Hematopoietic multipotent progenitor cell treated with erythropoietin and hydrocortisone succinate and interleukin-3 and kit ligand, for 17 days (in vitro differentiated cells): Measurements from ENCODE around the gene CHRNA4.

Experiments used
- DNase-seq: peaks from one replicate; pipeline ENCODE4 v3.0.0-alpha.2; 2015; ENCODE audit warnings: low spot score

Gene CHRNA4

DNA sequence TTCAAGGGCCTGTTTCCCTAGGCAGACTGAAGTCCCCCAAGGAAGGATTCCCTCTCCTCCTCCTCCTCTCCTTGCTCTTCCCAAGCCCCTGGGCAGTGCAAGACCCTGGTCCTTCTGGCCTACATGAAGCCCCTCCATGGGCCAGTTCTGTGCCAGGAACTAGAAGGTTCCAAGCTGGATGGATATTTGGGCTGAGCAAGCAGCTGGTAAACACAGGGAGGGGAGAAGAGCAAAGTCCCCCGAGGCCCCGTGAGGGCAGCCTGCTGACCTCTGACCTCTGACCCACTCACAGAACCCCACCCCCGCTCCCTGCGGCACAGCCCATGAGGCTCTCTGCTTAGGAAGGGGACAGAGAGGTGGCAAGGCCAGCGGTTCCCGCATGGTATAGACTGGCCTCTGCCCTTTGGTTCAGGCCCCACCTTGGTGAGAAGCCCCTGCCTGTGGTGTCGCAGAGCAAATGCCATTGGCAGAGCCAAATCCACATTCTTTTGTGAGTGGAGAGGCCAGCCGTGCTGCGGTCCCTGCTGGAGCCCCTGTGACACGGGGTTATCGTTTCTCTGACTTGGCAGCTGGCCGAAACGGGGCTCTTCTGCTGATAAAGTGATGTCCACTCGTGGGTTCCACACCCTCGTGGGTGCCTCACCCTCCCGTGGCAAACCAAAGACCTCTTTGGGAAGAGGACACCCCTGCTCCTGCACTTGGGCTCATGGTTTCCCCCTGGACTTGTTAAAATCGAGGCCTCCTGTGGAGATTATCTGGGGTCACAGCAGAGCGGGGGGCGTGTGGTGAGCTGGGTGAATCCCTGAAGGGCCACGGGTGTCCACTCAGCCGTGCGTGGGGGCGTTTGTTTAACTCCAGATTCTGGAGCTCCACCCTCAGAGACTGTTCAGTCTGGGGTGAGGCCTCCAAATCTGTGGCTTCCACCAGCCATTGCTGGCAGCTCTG, 2.1 kb upstream of the CHRNA4 start:
- DNase-seq: no peak

DNA sequence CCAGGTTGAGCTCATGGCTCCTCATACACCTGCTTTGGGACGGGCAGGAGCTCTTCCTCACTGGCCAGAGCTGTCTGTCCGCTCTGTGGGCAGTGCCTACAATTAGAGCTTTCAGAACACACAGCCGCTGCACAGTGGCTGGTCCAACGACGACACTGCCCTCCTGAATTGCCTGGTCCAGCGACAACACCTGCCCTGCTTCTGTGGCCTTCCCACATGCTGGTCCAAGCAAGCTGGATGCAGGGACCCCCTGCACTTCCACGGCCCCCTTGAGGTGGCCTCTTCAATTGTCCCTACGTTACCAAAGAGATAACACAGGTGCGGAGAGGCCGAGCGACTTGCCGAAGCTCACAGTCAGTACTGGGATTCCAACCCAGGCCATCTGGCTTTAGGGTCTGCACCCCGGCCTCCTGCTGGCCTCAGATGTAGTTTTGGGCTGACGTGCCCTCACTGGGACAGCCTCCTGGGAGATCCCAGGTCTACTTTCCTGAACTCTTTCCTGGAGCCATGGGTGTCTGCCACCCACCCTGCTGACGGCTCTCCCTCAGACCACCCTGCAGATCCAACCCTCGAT, 1.4 kb upstream of the CHRNA4 start:
- no peak for DNase-seq

- DNase-seq: no peak
Measured at GRCh38 chr20:63361519-63362435, 628 bp upstream of the CHRNA4 start.

DNA sequence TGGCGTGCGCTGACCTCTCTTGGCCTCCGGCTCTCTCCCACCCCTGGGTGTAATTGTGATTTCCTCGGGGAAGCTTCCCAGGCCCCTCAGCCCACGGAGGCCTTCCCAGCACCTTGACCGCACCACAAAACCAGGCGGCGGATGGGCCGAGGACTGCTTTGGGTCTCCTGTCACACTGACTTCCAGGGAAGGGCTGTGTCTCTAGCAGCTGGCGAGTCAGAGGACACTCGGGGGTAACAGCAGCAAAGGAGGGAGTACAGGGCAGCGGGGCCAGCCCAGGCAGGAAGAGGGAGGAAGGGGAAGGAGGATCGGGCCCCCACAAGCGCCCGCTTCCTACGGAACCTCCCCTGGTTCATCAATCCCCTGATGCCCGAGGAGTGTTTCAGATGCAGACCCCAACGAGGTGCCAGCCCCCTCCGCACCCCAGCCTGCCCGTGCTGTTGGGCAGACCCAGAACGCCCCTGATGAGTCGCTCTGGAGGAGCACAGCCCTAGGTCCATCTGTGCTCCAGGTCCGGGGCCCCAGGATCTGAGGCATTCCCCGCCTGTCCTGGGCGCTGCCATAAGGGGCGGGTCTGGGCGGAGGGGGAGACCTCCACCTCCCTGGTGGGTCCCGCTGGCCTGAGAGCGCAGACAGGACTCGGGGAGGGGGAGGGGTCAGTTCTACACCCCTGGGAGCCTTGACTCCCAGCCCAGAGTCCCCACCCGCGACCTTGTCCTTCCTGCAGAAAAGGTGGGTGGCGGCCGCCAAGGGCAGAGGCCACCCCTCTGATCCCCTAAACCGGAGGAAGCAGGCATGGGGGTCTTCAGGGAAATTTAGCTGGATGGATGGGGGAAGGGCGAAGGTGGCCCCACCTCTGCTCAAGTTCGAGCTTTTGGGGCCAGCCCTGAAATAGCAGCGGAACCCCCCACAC, 956 bp downstream of the CHRNA4 start:
- no peak for DNase-seq

GRCh38 chr20:63359164-63359934, 1.8 kb downstream of the CHRNA4 start:
- DNase-seq: no peak

- DNase-seq: no peak
Measured at GRCh38 chr20:63357921-63358905, 2.9 kb downstream of the CHRNA4 start.

DNA sequence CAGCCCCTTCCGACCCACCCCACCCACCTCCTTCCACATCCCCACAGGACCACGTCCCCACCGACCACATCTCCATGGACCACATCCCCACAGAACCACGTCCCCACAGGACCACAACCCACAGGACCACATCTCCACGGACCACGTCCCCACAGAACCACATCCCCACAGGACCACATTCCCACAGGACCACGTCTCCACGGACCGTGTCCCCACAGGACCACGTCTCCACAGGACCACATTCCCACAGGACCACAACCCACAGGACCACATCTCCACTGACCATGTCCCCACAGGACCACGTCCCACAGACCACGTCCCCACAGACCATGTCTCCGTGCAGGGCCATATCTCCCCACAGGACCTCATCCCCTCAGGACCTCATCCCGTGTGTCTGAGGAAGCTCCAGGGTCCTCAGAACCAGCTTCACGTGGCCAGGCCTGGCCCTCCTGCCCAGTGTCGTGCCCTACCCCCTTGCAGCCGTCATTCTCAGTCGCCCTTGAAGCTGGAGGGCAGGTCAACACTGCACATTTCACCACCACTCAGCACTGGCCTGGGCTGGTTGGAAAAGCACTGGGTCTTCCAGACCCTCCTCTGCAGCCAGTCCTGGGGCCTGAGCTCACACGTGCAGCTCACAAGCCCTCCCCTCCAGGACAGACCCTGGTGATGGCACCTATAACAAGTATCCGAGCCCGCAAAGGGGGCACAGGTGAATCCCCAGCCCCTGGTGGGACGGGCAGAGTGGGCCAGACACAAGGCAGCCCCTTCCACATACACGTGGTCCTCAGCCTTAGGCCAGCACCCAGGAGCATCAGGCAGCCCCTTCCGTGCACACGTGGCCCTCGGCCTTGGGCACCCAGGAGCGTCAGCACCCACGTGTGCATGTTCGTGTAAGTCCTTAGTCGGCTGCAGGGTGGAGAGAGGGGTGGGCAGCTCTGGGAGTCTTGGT, 3.9 kb downstream of the CHRNA4 start:
- no peak for DNase-seq

DNA sequence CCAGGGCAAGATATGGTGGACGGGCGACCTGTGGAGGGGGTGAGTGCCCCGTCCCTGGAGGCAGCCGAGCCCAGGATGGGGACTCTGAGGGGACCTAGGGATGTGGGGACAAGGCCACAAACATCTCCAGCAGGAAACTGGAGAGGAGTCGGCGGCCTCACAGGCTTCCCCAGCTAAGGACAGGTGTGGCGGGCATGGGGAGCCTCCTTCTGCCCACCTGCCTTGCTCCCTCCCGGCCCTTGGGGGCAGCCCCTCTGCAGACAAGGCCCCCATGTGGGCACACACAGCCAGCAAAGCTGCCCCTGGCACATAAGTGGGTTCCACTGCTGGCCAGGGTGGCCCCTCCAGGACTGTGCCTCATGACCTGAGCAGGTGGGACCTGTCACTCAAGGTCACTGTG, 4.6 kb downstream of the CHRNA4 start:
- no peak for DNase-seq

- no peak for DNase-seq
Measured at GRCh38 chr20:63355781-63356295, 5.3 kb downstream of the CHRNA4 start.

- no peak for DNase-seq
Measured at GRCh38 chr20:63354636-63355350, 6.4 kb downstream of the CHRNA4 start.

DNA sequence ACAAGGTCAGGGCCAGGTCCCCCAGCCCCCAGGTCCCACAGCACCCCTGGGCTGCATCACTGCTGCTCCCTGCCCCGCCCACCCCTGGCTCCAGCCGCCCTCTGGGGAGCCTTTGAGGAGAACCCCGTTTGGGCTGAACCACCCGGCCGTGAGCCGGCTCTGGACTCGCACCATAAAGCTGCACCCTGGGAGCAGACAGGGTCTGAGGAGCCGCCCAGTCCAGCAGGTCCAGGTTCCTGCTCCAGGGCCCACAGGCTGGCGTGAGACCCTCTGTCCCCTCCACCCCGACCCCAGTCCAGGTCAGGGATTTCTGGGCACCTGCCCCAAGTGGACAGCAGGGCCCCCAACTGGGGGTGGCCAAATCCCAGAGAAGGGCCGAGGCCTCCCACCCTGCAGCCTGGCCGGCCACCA, 8.3 kb downstream of the CHRNA4 start:
- DNase-seq: no peak

GRCh38 chr20:63351811-63352591, 9.1 kb downstream of the CHRNA4 start:
- DNase-seq: no peak

- DNase-seq: no peak
Measured at GRCh38 chr20:63351326-63351700, 9.8 kb downstream of the CHRNA4 start.

DNA sequence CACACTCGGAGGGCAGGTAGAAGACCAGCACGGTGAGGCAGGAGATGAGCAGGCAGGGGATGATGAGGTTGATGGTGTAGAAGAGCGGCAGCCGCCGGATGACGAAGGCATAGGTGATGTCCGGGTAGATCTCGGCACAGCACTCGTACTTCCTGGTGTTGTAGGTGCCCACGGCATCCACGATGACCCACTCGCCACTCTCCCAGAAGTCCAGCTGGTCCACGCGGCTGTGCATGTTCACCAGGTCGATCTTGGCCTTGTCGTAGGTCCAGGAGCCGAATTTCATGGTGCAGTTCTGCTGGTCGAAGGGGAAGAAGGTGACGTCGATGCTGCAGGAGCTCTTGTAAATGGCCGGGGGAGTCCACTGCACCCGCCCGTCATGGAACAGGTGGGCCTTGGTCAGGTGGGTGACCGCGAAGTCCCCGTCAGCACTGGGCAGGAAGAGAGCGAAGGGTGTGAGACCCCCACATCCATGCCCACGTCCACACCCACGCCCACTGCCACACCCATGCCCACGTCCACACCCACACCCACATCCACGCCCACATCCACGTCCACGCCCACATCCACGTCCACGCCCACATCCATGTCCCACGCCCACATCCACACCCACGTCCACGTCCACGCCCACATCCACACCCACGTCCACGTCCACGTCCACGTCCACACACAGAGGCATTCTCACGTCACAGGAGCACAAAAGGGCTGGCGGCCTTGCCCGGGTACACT, 10.4 kb downstream of the CHRNA4 start:
- no peak for DNase-seq

DNA sequence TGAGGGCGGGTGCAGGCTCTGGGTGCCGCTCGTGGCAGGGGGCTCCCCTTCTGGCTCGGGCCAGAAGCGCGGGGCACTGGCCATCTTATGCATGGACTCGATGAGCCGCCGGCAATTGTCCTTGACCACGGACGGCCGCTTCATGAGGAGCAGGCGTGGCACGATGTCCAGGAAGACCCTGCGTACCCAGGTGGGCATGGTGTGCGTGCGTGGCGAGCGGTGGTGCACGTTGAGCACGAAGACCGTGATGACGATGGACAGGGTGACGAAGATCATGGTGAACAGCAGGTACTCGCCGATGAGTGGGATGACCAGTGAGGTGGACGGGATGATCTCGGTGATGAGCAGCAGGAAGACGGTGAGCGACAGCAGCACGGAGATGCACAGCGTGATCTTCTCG, 11.0 kb downstream of the CHRNA4 start:
- DNase-seq: no peak

DNA sequence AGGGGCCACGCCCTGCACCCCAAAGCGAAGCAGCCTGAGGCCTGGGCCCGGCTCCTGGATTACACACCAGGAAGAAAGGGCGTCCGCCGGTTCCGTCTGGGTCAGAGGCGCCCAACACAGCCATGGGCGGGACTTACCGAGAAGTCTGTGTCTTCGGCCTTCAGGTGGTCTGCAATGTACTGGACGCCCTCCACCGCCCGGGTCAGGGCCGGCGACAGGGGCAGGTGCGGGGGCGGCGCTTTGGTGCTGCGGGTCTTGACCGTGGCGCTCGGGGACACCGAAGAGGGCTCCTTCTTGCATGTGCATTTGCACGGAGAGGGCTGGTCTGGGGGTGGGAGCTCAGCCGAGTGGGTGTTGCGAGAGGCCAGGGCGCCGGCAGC, 11.6 kb downstream of the CHRNA4 start:
- no peak for DNase-seq
